Stimulated activated CD4-positive, alpha-beta T cell treated with anti-CD3 and anti-CD28 coated beads, Interleukin-1b, Interleukin-23, amount 100 ng/mL, for 1 hour (primary cell): ENCODE results near the gene SCD.
"Not testable (repeated sequence)": the region's sequence is repeated elsewhere in the genome, so short reads cannot be mapped to it uniquely, and the experiment has no call there.

ENCODE experiments used
- DNase-seq, 2 donors: peaks; one replicate each; pipeline ENCODE4 v3.0.0-alpha.2; 2020; ENCODE audit warnings: low read depth in 2 of 2

Gene SCD

DNA sequence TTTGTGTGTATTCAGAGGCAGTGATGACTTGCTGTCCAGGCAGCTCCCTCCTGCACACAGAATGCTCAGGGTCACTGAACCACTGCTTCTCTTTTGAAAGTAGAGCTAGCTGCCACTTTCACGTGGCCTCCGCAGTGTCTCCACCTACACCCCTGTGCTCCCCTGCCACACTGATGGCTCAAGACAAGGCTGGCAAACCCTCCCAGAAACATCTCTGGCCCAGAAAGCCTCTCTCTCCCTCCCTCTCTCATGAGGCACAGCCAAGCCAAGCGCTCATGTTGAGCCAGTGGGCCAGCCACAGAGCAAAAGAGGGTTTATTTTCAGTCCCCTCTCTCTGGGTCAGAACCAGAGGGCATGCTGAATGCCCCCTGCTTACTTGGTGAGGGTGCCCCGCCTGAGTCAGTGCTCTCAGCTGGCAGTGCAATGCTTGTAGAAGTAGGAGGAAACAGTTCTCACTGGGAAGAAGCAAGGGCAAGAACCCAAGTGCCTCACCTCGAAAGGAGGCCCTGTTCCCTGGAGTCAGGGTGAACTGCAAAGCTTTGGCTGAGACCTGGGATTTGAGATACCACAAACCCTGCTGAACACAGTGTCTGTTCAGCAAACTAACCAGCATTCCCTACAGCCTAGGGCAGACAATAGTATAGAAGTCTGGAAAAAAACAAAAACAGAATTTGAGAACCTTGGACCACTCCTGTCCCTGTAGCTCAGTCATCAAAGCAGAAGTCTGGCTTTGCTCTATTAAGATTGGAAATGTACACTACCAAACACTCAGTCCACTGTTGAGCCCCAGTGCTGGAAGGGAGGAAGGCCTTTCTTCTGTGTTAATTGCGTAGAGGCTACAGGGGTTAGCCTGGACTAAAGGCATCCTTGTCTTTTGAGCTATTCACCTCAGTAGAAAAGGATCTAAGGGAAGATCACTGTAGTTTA is 15.8 kb downstream of the SCD start:
- no peak for DNase-seq

DNA sequence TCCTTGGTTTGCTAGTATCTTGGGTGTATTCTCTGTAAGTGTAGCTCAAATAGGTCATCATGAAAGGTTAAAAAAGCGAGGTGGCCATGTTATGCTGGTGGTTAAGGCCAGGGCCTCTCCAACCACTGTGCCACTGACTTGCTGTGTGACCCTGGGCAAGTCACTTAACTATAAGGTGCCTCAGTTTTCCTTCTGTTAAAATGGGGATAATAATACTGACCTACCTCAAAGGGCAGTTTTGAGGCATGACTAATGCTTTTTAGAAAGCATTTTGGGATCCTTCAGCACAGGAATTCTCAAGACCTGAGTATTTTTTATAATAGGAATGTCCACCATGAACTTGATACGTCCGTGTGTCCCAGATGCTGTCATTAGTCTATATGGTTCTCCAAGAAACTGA is 17.1 kb downstream of the SCD start:
- DNase-seq, result no peak

DNA sequence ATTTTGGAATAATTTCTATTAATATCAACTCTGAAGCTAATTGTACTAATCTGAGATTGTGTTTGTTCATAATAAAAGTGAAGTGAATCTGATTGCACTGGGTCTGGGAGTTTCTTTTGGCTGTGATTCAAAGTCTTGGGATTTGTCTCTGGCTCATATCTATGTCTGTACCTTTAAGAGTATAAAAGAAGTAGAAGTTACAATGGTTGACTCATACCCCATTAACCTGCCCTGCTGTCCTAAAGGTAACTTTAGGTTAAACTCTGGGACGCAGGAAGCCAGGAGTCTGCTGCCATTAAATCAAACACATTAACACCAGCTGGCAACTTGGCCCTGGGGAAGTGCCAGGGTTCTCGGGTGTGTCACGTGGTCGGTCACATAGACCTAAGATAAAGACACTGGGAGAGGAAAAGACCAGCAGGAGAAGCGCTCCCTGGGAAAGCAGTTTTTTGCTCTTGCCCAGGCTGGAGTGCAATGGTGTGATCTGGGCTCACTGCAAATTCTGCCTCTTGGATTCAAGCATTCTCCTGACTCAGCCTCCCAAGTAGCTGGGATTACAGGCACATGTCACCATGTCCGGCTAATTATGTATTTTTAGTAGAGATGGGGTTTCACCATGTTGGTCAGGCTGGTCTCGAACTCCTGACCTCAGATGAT is 17.8 kb downstream of the SCD start:
- no peak for DNase-seq

DNA sequence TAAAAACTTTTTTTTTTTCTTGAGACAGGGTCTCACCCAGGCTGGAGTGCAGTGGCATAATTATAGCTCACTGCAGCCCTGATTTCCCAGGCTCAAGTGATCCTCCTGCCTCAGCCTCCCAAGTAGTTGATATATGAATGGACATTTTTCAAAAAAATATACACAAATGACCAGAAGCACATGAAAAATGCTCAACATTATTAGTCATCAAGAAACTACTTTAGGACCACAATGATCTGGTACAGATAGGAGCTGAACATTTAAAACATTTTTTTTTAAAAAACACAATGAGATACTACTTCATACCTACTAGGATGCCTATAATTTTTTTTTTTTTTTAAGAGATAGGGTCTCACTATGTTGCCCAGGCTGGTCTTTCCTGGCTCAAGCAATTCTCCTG is 21.7 kb downstream of the SCD start:
- DNase-seq, result no peak

DNA sequence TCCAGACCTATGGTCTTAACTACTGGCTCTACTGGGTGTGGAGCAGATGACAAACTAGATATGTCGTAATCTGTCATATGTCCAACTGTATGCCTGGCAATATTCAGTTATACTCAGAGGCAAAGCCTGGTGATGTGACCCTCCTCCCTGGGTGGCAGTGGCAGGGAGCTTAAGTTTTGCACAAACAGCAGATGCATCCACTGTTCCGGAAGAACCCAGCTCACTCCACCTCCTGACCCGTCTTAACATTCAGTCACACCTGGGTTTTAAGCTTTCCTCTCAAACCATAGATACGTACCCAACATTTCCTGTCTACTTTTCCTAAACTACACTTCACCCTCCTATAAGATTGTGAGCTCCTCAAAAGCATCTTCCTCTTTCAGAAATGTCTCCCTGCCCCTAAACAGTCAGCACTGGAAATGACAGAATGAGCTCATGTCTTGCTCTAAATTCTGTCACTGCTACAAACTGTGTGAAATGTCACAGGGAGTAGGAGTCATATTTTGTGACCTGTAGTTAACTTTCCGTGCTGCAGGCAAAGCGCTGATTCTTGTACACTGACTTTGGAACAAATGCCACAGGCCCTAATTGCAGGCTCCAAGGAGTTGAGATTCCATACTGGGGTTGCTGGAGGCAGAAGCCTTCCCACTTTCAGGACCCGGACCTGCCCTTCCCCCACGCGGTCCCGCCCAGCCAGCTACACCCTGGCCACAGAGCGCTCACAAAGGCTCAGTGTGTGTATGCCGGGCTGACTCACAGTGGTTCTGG is 23.9 kb downstream of the SCD start:
- DNase-seq, result peak in 1 of 2 donors; percentile 17

DNA sequence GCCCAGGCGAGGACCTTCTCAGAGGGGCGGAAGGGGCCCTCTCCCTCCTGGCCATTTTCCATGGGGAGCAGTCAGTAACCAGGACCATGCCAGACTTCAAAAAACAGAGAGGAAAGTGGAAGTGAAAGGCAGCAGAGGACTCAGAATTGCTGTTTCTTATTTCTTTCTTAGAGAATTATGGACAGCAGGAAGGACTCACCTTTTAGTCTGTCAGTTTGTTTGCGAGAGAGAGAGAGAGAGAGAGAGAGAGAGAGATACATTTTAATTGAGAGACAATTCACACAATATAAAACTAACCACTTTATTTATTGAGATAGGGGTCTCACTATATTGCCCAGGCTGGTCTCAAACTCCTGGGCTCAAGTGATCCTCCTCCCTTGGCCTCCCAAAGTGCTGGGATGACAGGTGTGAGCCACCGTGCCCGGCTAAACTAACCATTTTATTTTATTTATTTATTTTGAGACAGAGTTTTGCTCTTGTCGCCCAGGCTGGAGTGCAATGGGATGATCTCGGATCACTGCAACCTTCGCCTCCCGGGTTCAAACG is 24.5 kb downstream of the SCD start:
- no peak for DNase-seq

DNA sequence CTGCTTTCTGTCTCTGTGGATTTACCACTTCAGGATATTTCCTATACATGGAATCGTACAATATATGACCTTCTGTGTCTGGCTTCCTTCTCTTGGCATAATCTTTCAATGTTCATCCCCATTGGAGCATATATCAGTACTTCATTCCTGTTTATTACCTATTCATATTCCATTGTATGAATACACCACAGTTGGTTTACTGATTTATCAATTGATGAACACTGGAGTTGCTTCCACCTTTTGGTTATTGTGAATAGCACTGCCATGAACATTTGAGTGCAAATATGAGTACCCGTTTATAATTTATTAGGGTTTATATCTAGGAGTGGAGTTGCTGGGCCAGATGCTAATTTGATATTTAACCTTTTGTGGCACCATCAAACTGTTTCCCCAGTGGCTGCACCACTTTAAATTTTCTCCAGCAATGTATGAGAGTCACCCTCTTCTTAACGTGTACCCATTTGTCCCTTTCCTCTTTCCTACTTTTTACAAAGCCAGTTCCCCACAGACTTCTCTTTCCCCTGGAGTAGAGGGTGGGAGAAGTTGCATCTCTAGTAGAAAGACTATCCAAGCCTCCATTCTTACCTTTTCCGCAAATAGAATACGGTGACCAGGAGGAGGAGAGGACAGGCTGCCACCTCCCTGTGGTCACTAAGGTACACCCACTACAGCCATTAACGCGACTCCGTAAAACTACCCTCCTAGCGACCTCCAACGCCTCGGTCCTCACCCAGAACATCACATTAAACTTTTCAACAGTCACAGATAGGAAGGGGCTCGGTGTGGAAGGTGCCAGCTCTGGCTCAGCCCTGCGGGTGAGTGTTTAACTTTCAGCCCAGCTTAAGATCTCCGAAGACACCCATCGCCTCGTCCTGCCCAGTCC is 25.6 kb downstream of the SCD start:
- no peak for DNase-seq

DNA sequence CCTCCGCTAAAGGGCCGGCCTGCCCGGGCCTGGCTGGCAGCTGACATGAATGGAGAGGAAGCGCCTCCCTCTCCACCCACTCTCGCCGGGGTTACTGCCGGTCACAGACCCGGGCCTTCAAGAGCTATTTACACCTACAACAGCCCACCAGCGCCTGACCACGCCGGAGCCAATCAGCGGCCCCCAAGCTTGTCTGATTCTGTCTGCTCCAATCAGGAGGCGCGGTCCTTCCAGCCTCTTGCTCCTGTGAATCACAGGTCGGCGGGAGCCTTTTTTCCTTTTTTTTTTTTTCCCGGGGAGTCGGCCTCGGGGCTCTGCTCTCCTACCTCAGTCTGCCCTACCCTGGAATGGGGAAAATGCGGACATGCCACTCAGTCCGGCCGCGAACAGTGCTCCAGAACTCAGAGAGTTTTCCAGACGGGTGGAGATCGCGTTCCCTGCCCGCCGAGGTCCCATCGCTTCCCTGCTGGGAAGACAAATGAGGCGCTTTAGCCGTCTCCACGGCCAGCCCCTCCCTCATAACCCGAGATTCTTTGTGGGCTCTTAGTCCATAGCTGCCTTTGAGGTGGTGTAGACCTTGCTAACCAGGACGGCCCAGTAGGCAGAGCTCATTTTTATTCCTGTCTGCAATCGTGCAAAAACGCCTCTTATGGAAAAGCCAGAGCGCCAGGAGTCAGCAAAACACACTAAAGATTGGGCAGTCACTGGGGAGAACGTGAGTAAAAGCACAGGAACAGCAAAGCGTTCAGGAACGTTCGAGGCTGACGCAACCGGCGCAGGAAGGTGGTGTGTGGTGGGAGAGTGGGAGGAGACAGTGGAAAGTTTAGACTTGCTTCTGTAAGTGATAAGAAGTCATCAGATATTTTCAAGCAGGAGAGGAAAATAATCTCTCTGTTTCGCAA is 26.5 kb downstream of the SCD start:
- DNase-seq, result peak; percentile 39 to 63

DNA sequence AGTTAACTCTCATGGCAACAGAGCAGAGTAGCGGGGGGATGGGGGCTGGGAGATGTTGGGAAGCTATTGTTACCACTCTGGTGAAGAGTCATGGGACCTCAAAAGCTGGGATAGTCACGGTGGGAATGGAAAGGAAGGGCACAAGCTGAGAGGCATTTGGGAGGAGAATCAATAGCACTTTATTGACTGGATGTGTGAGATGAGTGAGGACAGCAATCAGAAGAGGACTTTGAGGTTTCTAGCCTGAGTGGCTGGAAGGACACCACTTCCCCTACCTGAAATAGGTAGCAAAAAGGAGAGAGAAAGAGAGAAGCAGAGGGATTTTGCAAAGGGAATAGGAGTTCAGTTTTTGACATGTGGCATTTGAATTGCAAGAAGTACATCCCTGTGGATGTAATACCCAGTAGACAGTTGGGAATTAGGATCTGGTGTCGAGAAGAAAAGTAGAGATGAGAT is 27.2 kb downstream of the SCD start:
- no peak for DNase-seq

DNA sequence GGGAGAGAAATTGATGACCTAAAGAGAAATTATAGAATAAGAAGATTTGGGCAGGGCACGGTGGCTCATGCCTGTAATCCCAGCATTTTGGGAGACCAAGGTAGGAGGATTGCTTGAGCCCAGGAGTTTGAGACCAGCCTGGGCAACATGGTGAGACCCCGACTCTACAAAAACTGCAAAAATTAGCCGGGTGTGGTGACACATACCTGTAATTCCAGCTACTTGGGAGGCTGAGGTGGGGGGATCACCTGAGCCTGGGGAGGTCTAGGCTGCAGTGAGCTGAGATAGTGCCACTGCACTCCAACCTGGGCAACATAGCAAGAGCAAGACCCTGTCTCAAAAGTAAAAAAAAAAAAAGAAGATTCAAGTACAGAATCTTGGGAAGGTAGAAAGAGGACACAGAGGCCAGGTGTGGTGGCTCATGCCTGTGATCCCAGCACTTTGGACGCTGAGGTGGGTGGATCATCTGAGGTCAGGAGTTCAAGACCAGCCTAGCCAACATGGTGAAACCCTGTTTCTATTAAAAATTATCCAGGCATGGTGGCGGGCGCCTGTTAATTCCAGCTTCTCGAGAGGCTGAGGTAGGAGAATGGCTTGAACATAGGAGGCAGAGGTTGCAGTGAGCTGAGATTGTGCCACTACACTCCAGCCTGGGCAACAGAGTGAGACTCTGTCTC is 27.8 kb downstream of the SCD start:
- DNase-seq, result not testable (repeated sequence)

DNA sequence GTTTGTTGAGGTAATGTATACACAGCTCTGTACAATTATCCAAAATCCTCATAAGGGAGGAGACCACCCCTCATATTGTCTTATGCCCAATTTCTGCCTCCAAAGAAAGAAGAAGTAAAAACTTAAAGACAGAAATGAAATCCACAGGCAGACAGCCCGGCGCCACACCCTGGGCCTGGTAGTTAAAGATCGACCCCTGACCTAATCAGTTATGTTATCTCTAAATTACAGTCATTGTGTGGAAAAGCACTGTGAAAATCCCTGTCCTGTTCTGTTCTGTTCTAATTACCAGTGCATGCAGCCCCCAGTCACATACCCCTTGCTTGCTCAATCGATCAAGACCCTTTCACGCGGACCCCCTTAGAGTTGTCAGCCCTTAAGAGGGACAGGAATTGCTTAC is 29.6 kb downstream of the SCD start:
- DNase-seq, result not testable (repeated sequence)

DNA sequence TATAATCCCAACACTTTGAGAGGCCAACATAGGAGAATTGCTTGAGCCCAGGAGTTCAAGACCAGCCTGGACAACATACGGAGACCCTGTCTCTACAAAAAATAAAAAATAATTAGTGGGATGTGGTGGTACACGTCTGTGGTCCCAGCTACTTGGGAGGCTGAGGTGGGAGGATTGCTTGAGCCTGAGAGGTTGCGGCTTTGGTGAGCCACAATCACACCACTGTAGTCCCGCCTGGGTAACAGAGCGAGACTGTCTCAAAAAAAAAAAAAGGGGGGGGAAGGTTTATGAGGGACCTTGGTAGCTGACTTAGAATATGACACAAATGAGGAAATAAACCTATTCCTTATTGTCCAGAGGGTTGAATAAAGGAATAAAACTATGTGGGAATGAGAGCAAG is 30.8 kb downstream of the SCD start:
- no peak for DNase-seq

DNA sequence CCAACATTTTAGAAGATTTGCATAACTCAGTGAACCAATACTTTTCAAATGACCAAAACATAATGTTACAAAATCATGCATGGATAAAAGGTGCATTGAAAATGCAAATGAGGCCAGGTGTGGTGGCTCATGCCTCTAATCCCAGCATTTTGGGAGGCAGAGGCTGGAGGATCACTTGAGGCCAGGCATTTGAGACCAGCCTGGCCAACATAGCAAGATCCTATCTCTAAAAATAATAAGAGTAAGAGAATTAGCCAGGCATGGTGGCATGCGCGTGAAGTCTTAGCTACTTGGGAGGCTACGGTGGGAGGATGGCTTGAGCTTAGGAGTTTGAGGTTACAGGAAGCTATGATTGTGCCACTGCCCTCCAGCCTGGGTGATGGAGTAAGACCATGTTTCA is 33.4 kb downstream of the SCD start:
- DNase-seq, result no peak

DNA sequence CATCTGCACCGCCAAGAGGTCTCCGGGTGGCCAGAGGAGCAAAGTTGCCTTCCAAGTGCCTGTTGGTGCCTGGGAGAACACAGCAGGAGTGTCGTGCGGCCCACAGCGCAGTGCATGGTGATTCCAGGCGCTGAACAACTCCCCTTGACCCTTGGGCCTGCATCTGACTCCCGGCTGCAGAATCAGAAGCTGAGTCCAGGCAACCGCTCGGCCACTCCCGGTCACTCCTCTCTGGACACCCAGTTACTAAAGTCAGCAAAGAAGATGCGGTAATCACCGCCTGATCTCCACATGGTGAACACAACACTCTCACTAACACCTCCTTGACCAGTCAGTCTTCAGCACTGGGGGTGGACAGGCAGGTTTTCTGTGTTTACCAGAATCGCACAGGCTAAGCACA is 35.5 kb downstream of the SCD start:
- DNase-seq, result no peak

DNA sequence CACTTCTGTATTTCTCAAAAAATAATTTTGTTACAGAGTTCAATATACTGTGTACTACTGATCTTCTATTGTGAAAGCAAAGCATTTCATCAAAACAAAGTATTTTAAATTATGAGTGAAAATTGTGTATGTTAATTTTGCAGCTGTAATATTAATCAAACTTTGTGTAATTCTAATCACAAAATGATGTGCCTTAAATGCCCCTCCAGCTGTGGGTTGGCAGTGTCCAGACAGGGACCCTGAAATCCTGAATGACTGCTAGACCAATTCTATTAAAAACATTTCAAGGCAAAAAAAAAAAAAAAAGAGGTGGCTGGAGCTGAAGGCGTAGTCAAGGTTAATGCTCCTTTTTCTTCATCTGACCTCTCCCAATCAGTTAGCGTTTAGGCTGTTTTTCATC is 36.2 kb downstream of the SCD start:
- DNase-seq, result no peak

DNA sequence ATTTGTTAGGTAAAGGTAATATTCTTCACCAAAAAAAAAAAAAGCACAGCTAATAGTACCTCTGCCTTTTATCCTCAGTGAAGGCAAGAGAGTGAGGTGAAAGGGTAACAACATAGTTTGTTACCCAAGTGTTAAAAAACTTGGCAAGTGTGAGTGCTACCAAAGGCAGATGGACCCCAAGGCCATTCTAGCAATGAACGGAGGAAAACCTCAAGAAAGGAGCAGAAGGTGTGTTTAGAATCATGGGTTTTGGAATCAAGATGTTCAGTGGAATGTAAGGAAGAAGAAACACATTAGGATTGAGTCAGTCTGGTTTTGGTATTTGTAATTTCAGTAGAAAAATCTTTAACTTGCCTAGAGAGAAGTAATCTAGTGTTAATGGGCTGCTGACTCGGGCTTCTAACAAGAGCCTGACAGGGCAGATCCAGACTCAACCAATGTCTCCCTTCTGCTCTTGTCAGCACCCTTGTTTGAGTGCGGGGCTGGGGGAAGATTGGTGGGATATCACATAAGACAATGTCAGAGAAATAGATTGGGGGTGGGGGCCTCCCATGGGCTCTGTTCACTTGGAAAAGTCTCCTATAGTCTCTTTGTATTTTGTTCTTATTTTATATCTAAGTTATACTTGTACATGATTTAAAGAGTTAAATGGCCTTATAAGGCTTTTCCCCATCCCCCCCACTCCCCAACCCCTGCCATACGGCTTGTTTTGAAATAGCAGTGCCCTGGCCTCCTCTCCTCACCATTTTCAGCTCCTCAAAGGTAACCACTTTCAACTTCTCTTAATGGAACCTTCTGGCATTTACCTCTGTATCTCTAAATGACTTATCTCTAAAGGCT is 44.4 kb downstream of the SCD start:
- DNase-seq, result no peak

DNA sequence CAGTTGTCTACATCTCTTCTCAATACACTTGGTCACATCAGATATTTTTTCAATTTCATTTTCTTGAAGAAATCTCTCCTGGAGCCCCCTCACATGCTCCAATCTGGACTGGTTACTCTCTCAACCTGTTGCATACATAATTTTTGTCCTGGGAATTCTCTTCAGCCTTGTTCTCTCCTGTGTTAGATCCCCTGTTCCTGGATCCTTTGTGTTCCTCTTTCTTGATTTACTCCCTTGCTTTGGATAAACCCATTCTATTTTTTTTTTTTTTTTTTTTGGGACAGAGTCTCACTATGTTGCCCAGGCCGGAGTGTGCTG is 45.6 kb downstream of the SCD start:
- no peak for DNase-seq

DNA sequence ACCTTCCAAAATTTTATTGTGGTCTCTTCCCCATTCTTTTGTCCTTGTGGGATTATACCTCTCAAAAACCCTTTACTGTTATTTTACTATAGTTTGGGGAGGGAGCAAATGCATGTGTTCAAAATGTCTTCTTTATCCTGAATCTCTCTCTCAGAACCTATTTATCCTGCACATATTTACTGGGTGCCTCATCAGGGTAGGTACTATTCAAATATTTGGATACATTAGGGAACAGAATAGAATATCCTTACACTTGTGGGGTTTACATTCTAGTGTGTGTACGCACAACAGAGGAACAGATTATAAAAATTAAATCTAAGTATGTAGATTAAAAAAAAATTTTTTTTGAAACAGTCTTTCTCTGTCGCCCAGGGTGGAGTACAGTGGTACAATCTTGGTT is 48.6 kb downstream of the SCD start:
- DNase-seq, result no peak

DNA sequence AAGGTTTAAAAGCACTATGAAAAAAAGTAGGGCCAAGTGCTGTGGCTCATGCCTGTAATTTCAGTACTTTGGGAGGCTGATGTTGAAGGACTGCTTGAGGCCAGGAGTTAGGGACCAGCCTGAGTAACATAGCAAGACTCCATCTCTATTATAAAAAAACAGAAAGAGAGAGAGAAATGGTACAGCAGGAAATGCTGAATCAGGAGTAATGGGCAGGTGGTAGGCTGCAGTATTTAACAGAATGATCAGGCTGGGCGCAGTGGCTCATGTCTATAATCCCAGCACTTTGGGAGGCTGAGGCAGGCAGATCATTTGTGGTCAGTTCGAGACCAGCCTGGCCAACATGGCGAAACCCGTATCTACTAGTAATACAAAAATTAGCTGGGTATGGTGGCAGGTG is 49.6 kb downstream of the SCD start:
- DNase-seq, result no peak
